ENCODE measurements around the gene PSMA6. TPM values are rescaled to one million over a fixed set of nuclear protein-coding genes. Genes with fewer than 3 reads are reported as not detected.
"Not testable (repeated sequence)": the region's sequence is repeated elsewhere in the genome, so short reads cannot be mapped to it uniquely, and the experiment has no call there.

The PSMA6 gene
- total RNA-seq, 5 donors from 2014 or later (not counting 1 experiment from before 2014, with no cell fraction given), result 93.6 to 109 (median 96.9) TPM

DNA sequence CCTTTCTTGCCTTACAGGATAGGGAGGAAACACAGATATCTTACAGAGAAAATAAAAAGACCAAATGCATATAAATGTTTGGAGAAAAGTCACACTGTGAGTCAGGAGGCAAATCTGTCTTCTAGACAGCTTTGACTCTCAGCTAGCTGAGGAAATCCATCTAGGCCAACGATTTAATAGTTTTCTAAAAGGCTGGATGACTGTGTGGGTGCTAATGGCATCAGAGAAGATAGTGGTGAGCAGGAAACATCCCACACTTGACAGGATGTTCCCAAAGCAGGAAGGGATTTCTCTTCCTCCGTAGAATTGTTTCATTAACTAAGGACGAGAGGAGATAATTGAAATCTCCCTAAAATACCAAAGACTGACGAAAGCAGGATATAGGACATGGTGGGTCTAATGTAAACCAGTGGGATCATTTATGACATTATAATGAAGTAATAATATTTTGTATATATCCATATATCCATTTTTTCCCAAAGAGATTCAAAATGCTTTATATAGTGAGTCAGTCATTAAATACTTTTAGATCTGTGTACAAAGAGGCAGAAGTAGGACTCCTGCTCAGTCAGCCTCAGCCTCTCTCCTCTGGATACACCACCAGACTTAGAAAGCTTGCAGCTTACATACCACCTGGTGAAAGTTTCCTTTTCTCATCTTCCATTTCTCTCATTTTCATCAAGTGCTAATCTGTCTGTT, 44.3 kb upstream of the PSMA6 start:
- H3K4me1 ChIP-seq (ENCODE audit: control insufficient read depth in 1 of 2, extremely low read depth in 1 of 2, insufficient read depth in 2 of 2, low read length in 2 of 2), result no peaks in the 10 kb centered on the region
- no peak overlapping the region for H3K4me3 Mint-ChIP-seq
- ChIA-PET CTCF (interaction anchor here in 1 of 2 donors (0.7 kb wide), 1 partner anchor 18 kb away, joined by 3 read pairs; no protein-coding TSS in a partner anchor), POLR2A (no interaction called here)
- H3K36me3 Mint-ChIP-seq, result peaks cover 21% of the 10 kb centered on the region
- peaks cover 10 to 18% (median 14%) of the 10 kb centered on the region in 3 donors for H3K4me1 Mint-ChIP-seq
- DNase-seq, result no peak
- H3K9me3 ChIP-seq, result no peaks in the 10 kb centered on the region
- ATAC-seq (replicated peaks in 1 of 4), result no peak
- H3K27ac Mint-ChIP-seq, result no peak overlapping the region
- H3K4me3 ChIP-seq (ENCODE audit: control insufficient read depth in 1 of 2, extremely low read depth in 1 of 2, low read length in 1 of 2), result no peak overlapping the region
- H3K27me3 ChIP-seq (replicated peaks in 1 of 2; ENCODE audit: control insufficient read depth in 2 of 2, extremely low read depth in 1 of 2, insufficient read depth in 2 of 2, low read length in 1 of 2), result no peaks in the 10 kb centered on the region
- no peak overlapping the region for H3K27ac ChIP-seq (ENCODE audit: low read length)
- WGBS (ENCODE audit: insufficient coverage), result no CpG with 5 or more reads among the region's 4 CpGs
- peaks cover 0 to 6% of the 10 kb centered on the region in 2 donors for H3K36me3 ChIP-seq (ENCODE audit: control insufficient read depth in 2 of 2, extremely low read depth in 1 of 2, insufficient read depth in 1 of 2, low read length in 1 of 2)
- H3K9me3 Mint-ChIP-seq, result no peaks in the 10 kb centered on the region
- no peaks in the 10 kb centered on the region for H3K27me3 Mint-ChIP-seq

DNA sequence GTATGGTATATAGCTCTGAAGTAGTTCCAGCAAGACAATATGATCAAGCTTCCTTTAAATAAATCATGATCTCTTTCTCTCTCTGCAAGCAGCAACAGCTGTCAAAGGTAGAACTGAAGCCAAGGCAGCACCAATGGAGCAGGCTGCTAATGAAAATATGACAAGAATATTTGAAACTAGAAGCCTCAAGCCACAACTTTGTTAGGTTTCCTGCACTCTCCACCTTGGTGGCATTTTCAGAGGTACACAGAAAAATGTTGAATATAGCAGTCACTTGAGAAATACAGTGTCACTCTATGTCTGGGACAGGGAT, 43.8 kb upstream of the PSMA6 start:
- H3K9me3 ChIP-seq, result no peaks in the 10 kb centered on the region
- H3K27ac ChIP-seq (ENCODE audit: low read length), result no peak overlapping the region
- Mint-ChIP-seq H3K27ac (no peak overlapping the region), H3K27me3 (no peaks in the 10 kb centered on the region), H3K36me3 (peaks cover 21% of the 10 kb centered on the region), H3K4me3 (no peak overlapping the region), H3K9me3 (no peaks in the 10 kb centered on the region), H3K4me1 (peaks cover 10 to 21% (median 14%) of the 10 kb centered on the region in 3 donors)
- H3K36me3 ChIP-seq (ENCODE audit: control insufficient read depth in 2 of 2, extremely low read depth in 1 of 2, insufficient read depth in 1 of 2, low read length in 1 of 2), result peaks cover 0 to 6% of the 10 kb centered on the region in 2 donors
- CTCF ChIA-PET, result interaction anchor here in 1 of 2 donors (0.7 kb wide), 1 partner anchor 19 kb away, joined by 3 read pairs; no protein-coding TSS in a partner anchor
- no peak overlapping the region for H3K4me3 ChIP-seq (ENCODE audit: control insufficient read depth in 1 of 2, extremely low read depth in 1 of 2, low read length in 1 of 2)
- ATAC-seq (replicated peaks in 1 of 4) (no peak), DNase-seq (no peak)
- no peaks in the 10 kb centered on the region for H3K4me1 ChIP-seq (ENCODE audit: control insufficient read depth in 1 of 2, extremely low read depth in 1 of 2, insufficient read depth in 2 of 2, low read length in 2 of 2)
- POLR2A ChIA-PET, result no interaction called here
- H3K27me3 ChIP-seq (replicated peaks in 1 of 2; ENCODE audit: control insufficient read depth in 2 of 2, extremely low read depth in 1 of 2, insufficient read depth in 2 of 2, low read length in 1 of 2), result no peaks in the 10 kb centered on the region

DNA sequence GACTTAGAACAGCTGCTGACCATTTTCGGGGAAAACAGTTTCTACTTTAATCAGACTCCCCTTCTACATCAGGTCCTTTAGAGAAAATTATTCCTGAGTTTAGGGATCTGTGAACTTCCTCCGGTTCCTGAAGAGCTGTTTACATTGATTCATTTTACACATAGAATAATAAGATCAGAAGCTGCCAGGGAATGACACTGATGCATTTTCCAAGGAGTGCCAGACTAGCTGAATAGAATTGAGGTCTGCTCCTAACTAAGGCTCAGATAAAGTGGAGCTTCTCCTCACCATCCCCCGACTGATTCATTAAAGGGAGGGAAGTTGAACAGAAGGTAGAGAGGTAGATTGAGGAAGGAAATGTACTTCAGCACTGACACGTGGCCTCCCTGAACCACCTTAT, 41.9 kb upstream of the PSMA6 start:
- no peaks in the 10 kb centered on the region for H3K27me3 Mint-ChIP-seq
- H3K9me3 Mint-ChIP-seq, result no peaks in the 10 kb centered on the region
- H3K4me3 ChIP-seq (ENCODE audit: control insufficient read depth in 1 of 2, extremely low read depth in 1 of 2, low read length in 1 of 2), result no peak overlapping the region
- H3K36me3 ChIP-seq (ENCODE audit: control insufficient read depth in 2 of 2, extremely low read depth in 1 of 2, insufficient read depth in 1 of 2, low read length in 1 of 2), result peaks cover 0 to 2% of the 10 kb centered on the region in 2 donors
- peaks cover 31% of the 10 kb centered on the region for H3K36me3 Mint-ChIP-seq
- no peaks in the 10 kb centered on the region for H3K9me3 ChIP-seq
- H3K4me1 Mint-ChIP-seq, result peaks cover 23 to 26% (median 24%) of the 10 kb centered on the region in 3 donors
- no peak overlapping the region for H3K27ac ChIP-seq (ENCODE audit: low read length)
- no peaks in the 10 kb centered on the region for H3K4me1 ChIP-seq (ENCODE audit: control insufficient read depth in 1 of 2, extremely low read depth in 1 of 2, insufficient read depth in 2 of 2, low read length in 2 of 2)
- H3K4me3 Mint-ChIP-seq, result no peak overlapping the region
- H3K27ac Mint-ChIP-seq, result no peak overlapping the region
- DNase-seq, result no peak
- no peaks in the 10 kb centered on the region for H3K27me3 ChIP-seq (replicated peaks in 1 of 2; ENCODE audit: control insufficient read depth in 2 of 2, extremely low read depth in 1 of 2, insufficient read depth in 2 of 2, low read length in 1 of 2)
- no peak for ATAC-seq (replicated peaks in 1 of 4)
- ChIA-PET POLR2A (no interaction called here), CTCF (interaction anchor here in 1 of 2 donors (1.1 kb wide), 1 partner anchor 20 kb away, joined by 4 read pairs; no protein-coding TSS in a partner anchor)
- WGBS (ENCODE audit: insufficient coverage), result no CpG with 5 or more reads among the region's 4 CpGs

DNA sequence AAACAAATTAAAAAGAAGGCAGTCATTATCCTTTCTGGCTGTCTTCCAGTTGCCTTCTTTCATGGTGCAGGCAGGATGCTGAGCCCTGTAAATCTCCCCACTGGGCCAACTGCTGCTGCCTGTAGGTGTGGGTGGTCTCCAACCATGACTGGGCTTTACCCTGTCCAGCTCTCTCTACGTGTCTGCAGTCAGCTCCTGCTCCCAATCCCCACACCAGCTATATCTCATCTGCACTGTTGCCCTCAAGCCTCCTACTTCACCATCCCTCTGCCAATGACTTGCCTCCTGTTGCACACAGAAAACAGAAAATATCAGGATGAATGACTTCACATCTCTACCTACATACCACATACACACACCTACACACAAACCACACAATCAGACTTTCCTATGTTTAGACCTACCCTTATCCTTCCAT, 39.7 kb upstream of the PSMA6 start:
- no peak overlapping the region for H3K27ac Mint-ChIP-seq
- Histone ChIP-seq H3K9me3 (no peaks in the 10 kb centered on the region), H3K27ac (ENCODE audit: low read length) (no peak overlapping the region), H3K36me3 (ENCODE audit: control insufficient read depth in 2 of 2, extremely low read depth in 1 of 2, insufficient read depth in 1 of 2, low read length in 1 of 2) (peaks cover under 1 to 2% of the 10 kb centered on the region in 2 donors), H3K4me3 (ENCODE audit: control insufficient read depth in 1 of 2, extremely low read depth in 1 of 2, low read length in 1 of 2) (no peak overlapping the region), H3K4me1 (ENCODE audit: control insufficient read depth in 1 of 2, extremely low read depth in 1 of 2, insufficient read depth in 2 of 2, low read length in 2 of 2) (no peaks in the 10 kb centered on the region), H3K27me3 (replicated peaks in 1 of 2; ENCODE audit: control insufficient read depth in 2 of 2, extremely low read depth in 1 of 2, insufficient read depth in 2 of 2, low read length in 1 of 2) (no peaks in the 10 kb centered on the region)
- no peak overlapping the region for H3K4me3 Mint-ChIP-seq
- CTCF ChIA-PET, result no interaction called here
- H3K9me3 Mint-ChIP-seq, result no peaks in the 10 kb centered on the region
- no peak for DNase-seq
- 29% methylated on average over 1 of the region's 1 CpG for WGBS (ENCODE audit: insufficient coverage)
- peaks cover 31% of the 10 kb centered on the region for H3K36me3 Mint-ChIP-seq
- H3K4me1 Mint-ChIP-seq, result peaks cover 14 to 20% (median 16%) of the 10 kb centered on the region in 3 donors
- no peak for ATAC-seq (replicated peaks in 1 of 4)
- H3K27me3 Mint-ChIP-seq, result no peaks in the 10 kb centered on the region
- POLR2A ChIA-PET, result no interaction called here

DNA sequence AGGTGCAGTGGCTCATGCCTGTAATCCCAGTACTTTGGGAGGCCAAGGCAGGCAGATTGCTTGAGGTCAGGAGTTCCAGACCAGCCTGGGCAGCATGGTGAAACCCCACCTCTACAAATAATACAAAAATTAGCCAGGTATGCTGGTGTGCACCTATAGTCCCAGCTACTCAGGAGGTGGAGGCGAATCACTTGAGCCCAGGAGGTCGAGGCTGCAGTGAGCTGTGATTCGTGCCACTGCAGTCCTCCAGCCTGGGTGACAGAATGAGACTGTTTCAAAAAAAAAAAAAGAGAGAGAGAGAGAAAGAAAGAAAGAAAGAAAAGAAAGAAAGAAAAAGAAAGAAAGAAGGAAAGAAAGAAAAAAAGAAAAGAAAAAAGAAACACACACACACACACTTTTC, 39.1 kb upstream of the PSMA6 start:
- peaks cover 14 to 20% (median 16%) of the 10 kb centered on the region in 3 donors for H3K4me1 Mint-ChIP-seq
- H3K9me3 ChIP-seq; DNase-seq; H3K27me3 Mint-ChIP-seq; H3K27ac Mint-ChIP-seq; POLR2A ChIA-PET; H3K27me3 ChIP-seq (replicated peaks in 1 of 2; ENCODE audit: control insufficient read depth in 2 of 2, extremely low read depth in 1 of 2, insufficient read depth in 2 of 2, low read length in 1 of 2); ATAC-seq (replicated peaks in 1 of 4); H3K27ac ChIP-seq (ENCODE audit: low read length); H3K4me1 ChIP-seq (ENCODE audit: control insufficient read depth in 1 of 2, extremely low read depth in 1 of 2, insufficient read depth in 2 of 2, low read length in 2 of 2); H3K9me3 Mint-ChIP-seq; H3K4me3 Mint-ChIP-seq; H3K4me3 ChIP-seq (ENCODE audit: control insufficient read depth in 1 of 2, extremely low read depth in 1 of 2, low read length in 1 of 2); H3K36me3 ChIP-seq (ENCODE audit: control insufficient read depth in 2 of 2, extremely low read depth in 1 of 2, insufficient read depth in 1 of 2, low read length in 1 of 2): not testable (repeated sequence)
- peaks cover 35% of the 10 kb centered on the region for H3K36me3 Mint-ChIP-seq
- no CpG with 5 or more reads among the region's 3 CpGs for WGBS (ENCODE audit: insufficient coverage)
- CTCF ChIA-PET, result interaction anchor here (0.5 to 0.9 kb wide), 3 partner anchors 14 to 128 kb away, joined by 3 to 8 read pairs (median 3); no protein-coding TSS in a partner anchor

DNA sequence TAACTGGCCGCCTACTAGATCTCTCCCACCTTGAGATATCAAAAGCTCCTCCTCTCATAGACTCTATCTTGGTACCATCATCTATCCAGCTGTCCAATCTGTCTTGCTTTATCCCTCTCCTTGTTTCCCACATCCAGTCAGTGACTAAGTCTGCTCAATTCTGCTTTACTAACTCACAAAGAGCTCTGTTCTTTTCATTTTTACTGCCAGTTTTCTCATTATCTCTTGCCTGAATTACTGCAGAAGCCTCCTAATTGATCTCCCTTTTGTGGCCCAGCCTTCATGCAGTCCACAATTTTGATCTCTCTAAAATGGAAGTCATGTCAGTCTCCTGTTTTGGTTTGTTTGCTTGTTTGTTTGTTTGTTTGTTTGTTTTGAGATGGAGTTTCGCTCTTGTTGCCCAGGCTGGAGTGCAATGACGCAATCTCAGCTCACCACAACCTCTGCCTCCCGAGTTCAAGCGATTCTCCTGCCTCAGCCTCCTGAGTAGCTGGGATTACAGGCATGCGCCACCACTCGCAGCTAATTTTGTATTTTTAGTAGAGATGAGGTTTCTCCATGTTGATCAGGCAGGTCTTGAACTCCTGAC, 38.1 kb upstream of the PSMA6 start:
- Mint-ChIP-seq H3K4me1 (peaks cover 14 to 20% (median 16%) of the 10 kb centered on the region in 3 donors), H3K27ac (peak overlapping the region in 1 of 2 donors; percentile 3), H3K36me3 (peaks cover 26% of the 10 kb centered on the region)
- not testable (repeated sequence) for DNase-seq; H3K4me3 ChIP-seq (ENCODE audit: control insufficient read depth in 1 of 2, extremely low read depth in 1 of 2, low read length in 1 of 2); H3K27me3 Mint-ChIP-seq; ATAC-seq (replicated peaks in 1 of 4); H3K4me3 Mint-ChIP-seq; H3K27me3 ChIP-seq (replicated peaks in 1 of 2; ENCODE audit: control insufficient read depth in 2 of 2, extremely low read depth in 1 of 2, insufficient read depth in 2 of 2, low read length in 1 of 2); H3K9me3 ChIP-seq; H3K36me3 ChIP-seq (ENCODE audit: control insufficient read depth in 2 of 2, extremely low read depth in 1 of 2, insufficient read depth in 1 of 2, low read length in 1 of 2); H3K9me3 Mint-ChIP-seq; H3K4me1 ChIP-seq (ENCODE audit: control insufficient read depth in 1 of 2, extremely low read depth in 1 of 2, insufficient read depth in 2 of 2, low read length in 2 of 2); H3K27ac ChIP-seq (ENCODE audit: low read length)
- 100% methylated on average over 1 of the region's 7 CpGs for WGBS (ENCODE audit: insufficient coverage)
- ChIA-PET CTCF (interaction anchor here (0.6 to 0.9 kb wide), 2 partner anchors 9 to 25 kb away, joined by 3 read pairs; no protein-coding TSS in a partner anchor), POLR2A (interaction anchor here in 1 of 2 donors (0.5 kb wide), 1 partner anchor 51 kb away, joined by 4 read pairs; no protein-coding TSS in a partner anchor)

All from T-cell (primary cell).